ENCODE measurements around the gene LEPROT. TPM values are rescaled to one million over a fixed set of nuclear protein-coding genes. Genes with fewer than 3 reads are reported as not detected.

The LEPROT gene
- total and polyA plus RNA-seq, 2 donors from 2014 or later: 67.6 to 160 TPM

- H3K4me3 ChIP-seq (ENCODE audit: low read length in 3 of 3): no peak overlapping the region
- no peak overlapping the region for H3K9ac ChIP-seq (ENCODE audit: low read length in 3 of 3)
- peaks cover 6 to 26% (median 16%) of the 10 kb centered on the region in 3 donors for H3K4me1 ChIP-seq (ENCODE audit: control insufficient read depth in 2 of 3, insufficient read depth in 2 of 3, low read depth in 1 of 3, low read length in 3 of 3)
- no peaks in the 10 kb centered on the region for H3K27me3 ChIP-seq (ENCODE audit: control insufficient read depth, insufficient read depth, low read length)
- no peaks in the 10 kb centered on the region for H3K9me3 ChIP-seq (ENCODE audit: control insufficient read depth in 2 of 3, insufficient read depth in 1 of 3, low read length in 3 of 3)
- peaks cover 9 to 15% (median 12%) of the 10 kb centered on the region in 3 donors for H3K36me3 ChIP-seq (ENCODE audit: control insufficient read depth in 2 of 3, insufficient read depth in 3 of 3, low read length in 3 of 3)
- H3K27ac ChIP-seq (ENCODE audit: low read depth in 2 of 2, low read length in 2 of 2): peak overlapping the region in 1 of 2 donors; percentile 65
- TF ChIP-seq, protein P1, sequence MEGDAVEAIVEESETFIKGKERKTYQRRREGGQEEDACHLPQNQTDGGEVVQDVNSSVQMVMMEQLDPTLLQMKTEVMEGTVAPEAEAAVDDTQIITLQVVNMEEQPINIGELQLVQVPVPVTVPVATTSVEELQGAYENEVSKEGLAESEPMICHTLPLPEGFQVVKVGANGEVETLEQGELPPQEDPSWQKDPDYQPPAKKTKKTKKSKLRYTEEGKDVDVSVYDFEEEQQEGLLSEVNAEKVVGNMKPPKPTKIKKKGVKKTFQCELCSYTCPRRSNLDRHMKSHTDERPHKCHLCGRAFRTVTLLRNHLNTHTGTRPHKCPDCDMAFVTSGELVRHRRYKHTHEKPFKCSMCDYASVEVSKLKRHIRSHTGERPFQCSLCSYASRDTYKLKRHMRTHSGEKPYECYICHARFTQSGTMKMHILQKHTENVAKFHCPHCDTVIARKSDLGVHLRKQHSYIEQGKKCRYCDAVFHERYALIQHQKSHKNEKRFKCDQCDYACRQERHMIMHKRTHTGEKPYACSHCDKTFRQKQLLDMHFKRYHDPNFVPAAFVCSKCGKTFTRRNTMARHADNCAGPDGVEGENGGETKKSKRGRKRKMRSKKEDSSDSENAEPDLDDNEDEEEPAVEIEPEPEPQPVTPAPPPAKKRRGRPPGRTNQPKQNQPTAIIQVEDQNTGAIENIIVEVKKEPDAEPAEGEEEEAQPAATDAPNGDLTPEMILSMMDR (IDR thresholded peaks at IDR 0.05; ENCODE audit: borderline replicate concordance, extremely low read depth, insufficient read depth): no peak
- DNase-seq: no peak
- FAIRE-seq: no peak
- intact Hi-C loops (cut with DNase I): no loop called here
These were observed 3.6 kb downstream of the LEPROT start for GRCh38 chr1:65423884-65424572.

- intact Hi-C loops (cut with DNase I): no loop called here
- Histone ChIP-seq H3K27me3 (ENCODE audit: control insufficient read depth, insufficient read depth, low read length) (no peaks in the 10 kb centered on the region), H3K4me3 (ENCODE audit: low read length in 3 of 3) (no peak overlapping the region), H3K4me1 (ENCODE audit: control insufficient read depth in 2 of 3, insufficient read depth in 2 of 3, low read depth in 1 of 3, low read length in 3 of 3) (peaks cover 6 to 24% (median 16%) of the 10 kb centered on the region in 3 donors), H3K9ac (ENCODE audit: low read length in 3 of 3) (no peak overlapping the region), H3K27ac (ENCODE audit: low read depth in 2 of 2, low read length in 2 of 2) (peak overlapping the region in 1 of 2 donors; percentile 65), H3K9me3 (ENCODE audit: control insufficient read depth in 2 of 3, insufficient read depth in 1 of 3, low read length in 3 of 3) (no peaks in the 10 kb centered on the region), H3K36me3 (ENCODE audit: control insufficient read depth in 2 of 3, insufficient read depth in 3 of 3, low read length in 3 of 3) (peaks cover 9 to 16% (median 12%) of the 10 kb centered on the region in 3 donors)
- FAIRE-seq (no peak), DNase-seq (no peak)
- TF ChIP-seq, protein P1 (IDR thresholded peaks at IDR 0.05; ENCODE audit: borderline replicate concordance, extremely low read depth, insufficient read depth): no peak
These were observed 4.1 kb downstream of the LEPROT start for GRCh38 chr1:65424573-65424889.

- FAIRE-seq: no peak
- peaks cover 9 to 16% (median 15%) of the 10 kb centered on the region in 3 donors for H3K36me3 ChIP-seq (ENCODE audit: control insufficient read depth in 2 of 3, insufficient read depth in 3 of 3, low read length in 3 of 3)
- no peak overlapping the region for H3K4me3 ChIP-seq (ENCODE audit: low read length in 3 of 3)
- H3K27ac ChIP-seq (ENCODE audit: low read depth in 2 of 2, low read length in 2 of 2): peak overlapping the region in 1 of 2 donors; percentile 57
- H3K9ac ChIP-seq (ENCODE audit: low read length in 3 of 3): no peak overlapping the region
- TF ChIP-seq, protein P1 (IDR thresholded peaks at IDR 0.05; ENCODE audit: borderline replicate concordance, extremely low read depth, insufficient read depth): no peak
- DNase-seq: no peak
- H3K9me3 ChIP-seq (ENCODE audit: control insufficient read depth in 2 of 3, insufficient read depth in 1 of 3, low read length in 3 of 3): no peaks in the 10 kb centered on the region
- H3K27me3 ChIP-seq (ENCODE audit: control insufficient read depth, insufficient read depth, low read length): no peaks in the 10 kb centered on the region
- peaks cover 6 to 24% (median 16%) of the 10 kb centered on the region in 3 donors for H3K4me1 ChIP-seq (ENCODE audit: control insufficient read depth in 2 of 3, insufficient read depth in 2 of 3, low read depth in 1 of 3, low read length in 3 of 3)
- intact Hi-C loops (cut with DNase I): no loop called here
These were observed 4.5 kb downstream of the LEPROT start for GRCh38 chr1:65425006-65425405.

All from kidney (tissue), 14 donors.